ENCODE results near the gene S100A8.

S100A8 gene

GRCh38 chr1:153362187-153362775 is 28.6 kb downstream of the S100A8 start:
- H3K4me3 ChIP-seq (ENCODE audit: low read length): no peak overlapping the region
- TF ChIP-seq CTCF (IDR thresholded peaks at IDR 0.05; ENCODE audit: insufficient read depth, low read depth, low read length, missing control alignments): no peak
- DNase-seq (ENCODE audit: low read depth): no peak

- H3K4me3 ChIP-seq (ENCODE audit: low read length): no peak overlapping the region
- no peak for TF ChIP-seq CTCF (IDR thresholded peaks at IDR 0.05; ENCODE audit: insufficient read depth, low read depth, low read length, missing control alignments)
- peak; percentile 51 for DNase-seq (ENCODE audit: low read depth)
Measured at GRCh38 chr1:153361480-153362109, 29.3 kb downstream of the S100A8 start.

GRCh38 chr1:153360592-153361479 is 30.0 kb downstream of the S100A8 start:
- no peak overlapping the region for H3K4me3 ChIP-seq (ENCODE audit: low read length)
- no peak for TF ChIP-seq CTCF (IDR thresholded peaks at IDR 0.05; ENCODE audit: insufficient read depth, low read depth, low read length, missing control alignments)
- DNase-seq (ENCODE audit: low read depth): peak; percentile 68

- no peak for TF ChIP-seq CTCF (IDR thresholded peaks at IDR 0.05; ENCODE audit: insufficient read depth, low read depth, low read length, missing control alignments)
- DNase-seq (ENCODE audit: low read depth): peak; percentile 58
- H3K4me3 ChIP-seq (ENCODE audit: low read length): no peak overlapping the region
Measured at GRCh38 chr1:153360190-153360589, 30.7 kb downstream of the S100A8 start.

GRCh38 chr1:153359241-153359640 is 31.6 kb downstream of the S100A8 start:
- H3K4me3 ChIP-seq (ENCODE audit: low read length): no peak overlapping the region
- peak; percentile 55 for DNase-seq (ENCODE audit: low read depth)
- no peak for TF ChIP-seq CTCF (IDR thresholded peaks at IDR 0.05; ENCODE audit: insufficient read depth, low read depth, low read length, missing control alignments)

GRCh38 chr1:153358691-153358975 is 32.2 kb downstream of the S100A8 start:
- no peak for DNase-seq (ENCODE audit: low read depth)
- TF ChIP-seq CTCF (IDR thresholded peaks at IDR 0.05; ENCODE audit: insufficient read depth, low read depth, low read length, missing control alignments): no peak
- peak overlapping the region; percentile 0 for H3K4me3 ChIP-seq (ENCODE audit: low read length)
